GM13976 (cell line): ENCODE measurements around the gene VPS45.
A peak's percentile ranks its signal among the peaks of the same experiment; 100 is the strongest.

Source experiments
- DNase-seq: peaks from one replicate; pipeline ENCODE4 v3.0.0; 2012; ENCODE audit warnings: low spot score
- CTCF ChIP-seq: IDR thresholded peaks from 2 replicates; pipeline ENCODE4 v1.5.1; 2012; ENCODE audit warnings: borderline replicate concordance, mild to moderate bottlenecking; ENCODE audit not compliant: insufficient read depth; ENCODE audit errors: extremely low read depth, missing control alignments, control extremely low read depth
- in situ Hi-C: fragments of 300-500 bp; cut with MboI; formaldehyde crosslinking; loops from one replicate; pipeline ENCODE4 v1.12.0; 2022; ENCODE audit warnings: low sequenced_read_pairs, mixed read lengths, inconsistent platforms; ENCODE audit not compliant: unreplicated experiment

Gene VPS45

GRCh38 chr1:150061632-150062101 lies 5.9 kb upstream of the VPS45 start:
- no peak for TF ChIP-seq CTCF
- in situ Hi-C loops, result no loop called here
- no peak for DNase-seq

GRCh38 chr1:150062113-150062512 lies 5.5 kb upstream of the VPS45 start:
- DNase-seq, result no peak
- TF ChIP-seq CTCF, result no peak
- in situ Hi-C loops, result no loop called here

GRCh38 chr1:150065184-150065871 lies 2.2 kb upstream of the VPS45 start:
- in situ Hi-C loops, result no loop called here
- no peak for TF ChIP-seq CTCF
- no peak for DNase-seq

GRCh38 chr1:150066328-150066727 lies 1.2 kb upstream of the VPS45 start:
- in situ Hi-C loops, result no loop called here
- DNase-seq, result no peak
- TF ChIP-seq CTCF, result no peak

GRCh38 chr1:150066838-150067183 lies 765 bp upstream of the VPS45 start:
- peak; percentile 44 for DNase-seq
- in situ Hi-C loops, result no loop called here
- TF ChIP-seq CTCF, result no peak

- DNase-seq, result no peak
- in situ Hi-C loops, result no loop called here
Measured at GRCh38 chr1:150068109-150068435, 496 bp downstream of the VPS45 start.

More at GRCh38 chr1:150068109-150068435, 496 bp downstream of the VPS45 start:
- no peak for TF ChIP-seq CTCF
